Measurements from ENCODE around the gene PCCA. TPM values are rescaled to one million over a fixed set of nuclear protein-coding genes. Genes with fewer than 3 reads are reported as not detected.

Gene PCCA
- total RNA-seq, 1 experiment from 2014 or later, result 39.9 TPM

GRCh38 chr13:100552755-100553154 lies 463.9 kb downstream of the PCCA start:
- ChIA-PET CTCF (no interaction called here), POLR2A (no interaction called here)
- no peak for TF ChIP-seq CTCF (IDR thresholded peaks at IDR 0.05; ENCODE audit: insufficient read depth in 1 of 2, low read depth in 1 of 2, low read length in 1 of 2, severe bottlenecking in 1 of 2, unreplicated experiment in 1 of 2)
- Histone ChIP-seq H3K9me3 (no peaks in the 10 kb centered on the region), H3K4me3 (ENCODE audit: low read depth, low read length) (no peak overlapping the region), H3K36me3 (ENCODE audit: control insufficient read depth, insufficient read depth, low read length) (no peaks in the 10 kb centered on the region), H3K4me1 (no peaks in the 10 kb centered on the region), H3K27me3 (replicated peaks; ENCODE audit: control insufficient read depth, insufficient read depth, low read length) (no peaks in the 10 kb centered on the region)
- Mint-ChIP-seq H3K27me3 (ENCODE audit: insufficient read depth, unreplicated experiment) (peaks cover 7% of the 10 kb centered on the region), H3K27ac (ENCODE audit: unreplicated experiment) (no peak overlapping the region), H3K9me3 (ENCODE audit: unreplicated experiment) (no peaks in the 10 kb centered on the region), H3K4me1 (ENCODE audit: low read depth, unreplicated experiment) (no peaks in the 10 kb centered on the region), H3K36me3 (ENCODE audit: insufficient read depth, unreplicated experiment) (no peaks in the 10 kb centered on the region), H3K4me3 (ENCODE audit: unreplicated experiment) (no peak overlapping the region)
- intact Hi-C loops (cut with micrococcal nuclease; ENCODE audit: unreplicated experiment), result no loop called here
- no TSS peak for BruUV-seq (replicated peaks)
- DNase-seq, result no peak

- no peak for TF ChIP-seq CTCF (IDR thresholded peaks at IDR 0.05; ENCODE audit: insufficient read depth in 1 of 2, low read depth in 1 of 2, low read length in 1 of 2, severe bottlenecking in 1 of 2, unreplicated experiment in 1 of 2)
- Histone ChIP-seq H3K9me3 (no peaks in the 10 kb centered on the region), H3K4me3 (ENCODE audit: low read depth, low read length) (no peak overlapping the region), H3K4me1 (no peaks in the 10 kb centered on the region), H3K27me3 (replicated peaks; ENCODE audit: control insufficient read depth, insufficient read depth, low read length) (no peaks in the 10 kb centered on the region), H3K36me3 (ENCODE audit: control insufficient read depth, insufficient read depth, low read length) (no peaks in the 10 kb centered on the region)
- CTCF ChIA-PET, result no interaction called here
- no peak overlapping the region for H3K4me3 Mint-ChIP-seq (ENCODE audit: unreplicated experiment)
- no TSS peak for BruUV-seq (replicated peaks)
- H3K4me1 Mint-ChIP-seq (ENCODE audit: low read depth, unreplicated experiment), result no peaks in the 10 kb centered on the region
- intact Hi-C loops (cut with micrococcal nuclease; ENCODE audit: unreplicated experiment), result no loop called here
- H3K27me3 Mint-ChIP-seq (ENCODE audit: insufficient read depth, unreplicated experiment), result peaks cover 6% of the 10 kb centered on the region
- H3K36me3 Mint-ChIP-seq (ENCODE audit: insufficient read depth, unreplicated experiment), result no peaks in the 10 kb centered on the region
- no peaks in the 10 kb centered on the region for H3K9me3 Mint-ChIP-seq (ENCODE audit: unreplicated experiment)
- POLR2A ChIA-PET, result no interaction called here
- H3K27ac Mint-ChIP-seq (ENCODE audit: unreplicated experiment), result no peak overlapping the region
- no peak for DNase-seq
Observed at GRCh38 chr13:100559886-100560285, 471.0 kb downstream of the PCCA start.

- Histone ChIP-seq H3K9me3 (no peaks in the 10 kb centered on the region), H3K27me3 (replicated peaks; ENCODE audit: control insufficient read depth, insufficient read depth, low read length) (no peaks in the 10 kb centered on the region), H3K36me3 (ENCODE audit: control insufficient read depth, insufficient read depth, low read length) (no peaks in the 10 kb centered on the region), H3K4me3 (ENCODE audit: low read depth, low read length) (no peak overlapping the region), H3K4me1 (no peaks in the 10 kb centered on the region)
- Mint-ChIP-seq H3K9me3 (ENCODE audit: unreplicated experiment) (no peaks in the 10 kb centered on the region), H3K4me1 (ENCODE audit: low read depth, unreplicated experiment) (no peaks in the 10 kb centered on the region), H3K4me3 (ENCODE audit: unreplicated experiment) (no peak overlapping the region), H3K27me3 (ENCODE audit: insufficient read depth, unreplicated experiment) (peaks cover 6% of the 10 kb centered on the region), H3K27ac (ENCODE audit: unreplicated experiment) (no peak overlapping the region), H3K36me3 (ENCODE audit: insufficient read depth, unreplicated experiment) (no peaks in the 10 kb centered on the region)
- TF ChIP-seq CTCF (IDR thresholded peaks at IDR 0.05; ENCODE audit: insufficient read depth in 1 of 2, low read depth in 1 of 2, low read length in 1 of 2, severe bottlenecking in 1 of 2, unreplicated experiment in 1 of 2), result no peak
- no peak for DNase-seq
- intact Hi-C loops (cut with micrococcal nuclease; ENCODE audit: unreplicated experiment), result no loop called here
- no TSS peak for BruUV-seq (replicated peaks)
- ChIA-PET CTCF (no interaction called here), POLR2A (no interaction called here)
Observed at GRCh38 chr13:100560498-100561157, 471.7 kb downstream of the PCCA start.
